ENCODE results near the gene CALML5. TPM values are rescaled to one million over a fixed set of nuclear protein-coding genes. Genes with fewer than 3 reads are reported as not detected.

The CALML5 gene
- total and polyA plus RNA-seq, 8 donors, result 0.92 to 16.2 (median 2.4) TPM; not detected in 5

- H3K4me1 ChIP-seq, result peaks cover 17 to 48% (median 36%) of the 10 kb centered on the region in 4 donors
- no peaks in the 10 kb centered on the region for H3K27me3 ChIP-seq
- no peak overlapping the region for H3K27ac ChIP-seq
- no peak overlapping the region for H3K4me3 ChIP-seq
- no peak for DNase-seq
- 85 to 94% (median 91%) methylated on average over 6 to 7 of the region's 7 CpGs for WGBS, 5 donors
- H3K36me3 ChIP-seq, result peaks cover 13 to 28% (median 26%) of the 10 kb centered on the region in 4 donors
- intact Hi-C loops (cut with DNase I; ENCODE audit: low total_unique reads), result no loop called here
- H3K9me3 ChIP-seq, result no peaks in the 10 kb centered on the region
- no peak for TF ChIP-seq POLR2AphosphoS5 (IDR thresholded peaks at IDR 0.05)
- no peak for TF ChIP-seq CTCF (IDR thresholded peaks at IDR 0.05)
- TF ChIP-seq EP300 (IDR thresholded peaks at IDR 0.05), result no peak
- no peak for TF ChIP-seq POLR2A (IDR thresholded peaks at IDR 0.05)
Observed at GRCh38 chr10:5462841-5463293, 36.5 kb downstream of the CALML5 start.

- no peaks in the 10 kb centered on the region for H3K27me3 ChIP-seq
- WGBS, 5 donors, result 38 to 59% (median 42%) methylated on average over 17 of the region's 17 CpGs
- H3K4me3 ChIP-seq, result no peak overlapping the region
- no peaks in the 10 kb centered on the region for H3K9me3 ChIP-seq
- H3K4me1 ChIP-seq, result peaks cover 12 to 42% (median 30%) of the 10 kb centered on the region in 4 donors
- intact Hi-C loops (cut with DNase I; ENCODE audit: low total_unique reads), result no loop called here
- no peak for TF ChIP-seq POLR2AphosphoS5 (IDR thresholded peaks at IDR 0.05)
- no peak for TF ChIP-seq POLR2A (IDR thresholded peaks at IDR 0.05)
- peaks cover 13 to 35% (median 33%) of the 10 kb centered on the region in 4 donors for H3K36me3 ChIP-seq
- peak in 1 of 2 donors; percentile 36 for DNase-seq
- peak overlapping the region in 2 of 5 donors; percentile 3 to 34 for H3K27ac ChIP-seq
Observed at GRCh38 chr10:5461914-5462840, 37.2 kb downstream of the CALML5 start.

- H3K36me3 ChIP-seq, result peaks cover 21 to 45% (median 42%) of the 10 kb centered on the region in 4 donors
- WGBS, 5 donors, result 76 to 87% (median 81%) methylated on average over 4 of the region's 4 CpGs
- H3K27me3 ChIP-seq, result no peaks in the 10 kb centered on the region
- TF ChIP-seq POLR2A (IDR thresholded peaks at IDR 0.05), result no peak
- no peak for TF ChIP-seq POLR2AphosphoS5 (IDR thresholded peaks at IDR 0.05)
- TF ChIP-seq EP300 (IDR thresholded peaks at IDR 0.05), result no peak
- no peak for TF ChIP-seq CTCF (IDR thresholded peaks at IDR 0.05)
- no peak overlapping the region for H3K4me3 ChIP-seq
- H3K9me3 ChIP-seq, result no peaks in the 10 kb centered on the region
- peaks cover 5 to 32% (median 21%) of the 10 kb centered on the region in 4 donors for H3K4me1 ChIP-seq
- peak overlapping the region in 1 of 5 donors; percentile 34 for H3K27ac ChIP-seq
- intact Hi-C loops (cut with DNase I; ENCODE audit: low total_unique reads), result no loop called here
- DNase-seq, result no peak
Observed at GRCh38 chr10:5461203-5461588, 38.2 kb downstream of the CALML5 start.

- peak overlapping the region in 1 of 5 donors; percentile 34 for H3K27ac ChIP-seq
- H3K4me3 ChIP-seq, result no peak overlapping the region
- peaks cover 25 to 51% (median 48%) of the 10 kb centered on the region in 4 donors for H3K36me3 ChIP-seq
- intact Hi-C loops (cut with DNase I; ENCODE audit: low total_unique reads), result no loop called here
- no peak for TF ChIP-seq CTCF (IDR thresholded peaks at IDR 0.05)
- no peak for TF ChIP-seq POLR2A (IDR thresholded peaks at IDR 0.05)
- TF ChIP-seq EP300 (IDR thresholded peaks at IDR 0.05), result no peak
- TF ChIP-seq POLR2AphosphoS5 (IDR thresholded peaks at IDR 0.05), result no peak
- 82 to 91% (median 88%) methylated on average over 14 of the region's 14 CpGs for WGBS, 5 donors
- DNase-seq, result peak in 1 of 2 donors; percentile 3
- H3K27me3 ChIP-seq, result no peaks in the 10 kb centered on the region
- H3K4me1 ChIP-seq, result peaks cover 0 to 26% (median 15%) of the 10 kb centered on the region in 4 donors
- H3K9me3 ChIP-seq, result no peaks in the 10 kb centered on the region
Observed at GRCh38 chr10:5460468-5461202, 38.7 kb downstream of the CALML5 start.

Measured in stomach (tissue), 9 donors.